AG08395 (cell line): ENCODE data around the gene ARID1B.

Experiments used
- DNase-seq: peaks from one replicate; pipeline ENCODE4 v3.0.0; 2012; ENCODE audit warnings: mixed read lengths, low spot score

ARID1B gene

GRCh38 chr6:156776840-156777576 lies at the start of gene ARID1B:
ARID1B (plus strand) TSS chr6:156777378; CDS start chr6:156777681, 303 bp downstream.
- DNase-seq, result peak; percentile 79

GRCh38 chr6:156727715-156728385 lies 49.3 kb upstream of the ARID1B start:
- DNase-seq, result no peak

- peak; percentile 9 for DNase-seq
These were observed 47.9 kb upstream of the ARID1B start for GRCh38 chr6:156729248-156729647.

- DNase-seq, result peak; percentile 43
These were observed 45.8 kb upstream of the ARID1B start for GRCh38 chr6:156731396-156731795.

- DNase-seq, result no peak
These were observed 41.4 kb upstream of the ARID1B start for GRCh38 chr6:156735751-156736150.

- DNase-seq, result no peak
These were observed 36.6 kb upstream of the ARID1B start for GRCh38 chr6:156740604-156741003.

- no peak for DNase-seq
These were observed 35.7 kb upstream of the ARID1B start for GRCh38 chr6:156741287-156742073.

GRCh38 chr6:156747715-156748114 lies 29.5 kb upstream of the ARID1B start:
- no peak for DNase-seq

- DNase-seq, result no peak
These were observed 28.7 kb upstream of the ARID1B start for GRCh38 chr6:156748504-156748903.

GRCh38 chr6:156752666-156753301 lies 24.4 kb upstream of the ARID1B start:
- no peak for DNase-seq

- DNase-seq, result no peak
These were observed 20.3 kb upstream of the ARID1B start for GRCh38 chr6:156756630-156757610.

- no peak for DNase-seq
These were observed 19.3 kb upstream of the ARID1B start for GRCh38 chr6:156757849-156758248.

GRCh38 chr6:156760377-156760776 lies 16.8 kb upstream of the ARID1B start:
- no peak for DNase-seq

- no peak for DNase-seq
These were observed 14.6 kb upstream of the ARID1B start for GRCh38 chr6:156762547-156762946.

GRCh38 chr6:156765117-156765516 lies 12.1 kb upstream of the ARID1B start:
- DNase-seq, result no peak

- DNase-seq, result no peak
These were observed 9.3 kb upstream of the ARID1B start for GRCh38 chr6:156767603-156768467.

GRCh38 chr6:156771047-156771446 lies 6.1 kb upstream of the ARID1B start:
- no peak for DNase-seq

GRCh38 chr6:156771761-156772160 lies 5.4 kb upstream of the ARID1B start:
- no peak for DNase-seq

GRCh38 chr6:156773476-156773875 lies 3.7 kb upstream of the ARID1B start:
- DNase-seq, result no peak
